H9 (cell line): ENCODE results near the gene PPARA. TPM values are rescaled to one million over a fixed set of nuclear protein-coding genes. Genes with fewer than 3 reads are reported as not detected.

ENCODE experiments used
- DNase-seq: peaks from one replicate; pipeline ENCODE4 v3.0.0-alpha.2; 2017
- H2AFZ ChIP-seq: one replicate; pipeline ENCODE4 v1.6.1; 2013; ENCODE audit warnings: mild to moderate bottlenecking, low read length, control low read depth, moderate library complexity
- H2AK5ac ChIP-seq: 2 replicates; pipeline ENCODE4 v1.6.1; 2013; ENCODE audit warnings: low read length, control low read depth, mixed read lengths; ENCODE audit not compliant: insufficient read length
- H2BK120ac ChIP-seq: one replicate; pipeline ENCODE4 v1.6.1; 2013; ENCODE audit warnings: low read depth, mild to moderate bottlenecking, low read length, control low read depth, inconsistent platforms; ENCODE audit not compliant: poor library complexity, severe bottlenecking
- H2BK12ac ChIP-seq: 2 replicates; pipeline ENCODE4 v1.6.1; 2013; ENCODE audit warnings: low read length, control low read depth, mixed read lengths, low read depth; ENCODE audit not compliant: insufficient read length
- H2BK15ac ChIP-seq: 2 replicates; pipeline ENCODE4 v1.6.1; 2013; ENCODE audit warnings: low read depth, low read length, control low read depth
- H2BK20ac ChIP-seq: one replicate; pipeline ENCODE4 v1.6.1; 2013; ENCODE audit warnings: low read depth, mild to moderate bottlenecking, low read length, control low read depth, inconsistent platforms; ENCODE audit not compliant: poor library complexity, severe bottlenecking
- H2BK5ac ChIP-seq: 2 replicates; pipeline ENCODE4 v1.6.1; 2013; ENCODE audit warnings: low read length, control low read depth, mixed read lengths; ENCODE audit not compliant: insufficient read length
- H3K14ac ChIP-seq: 2 replicates; pipeline ENCODE4 v1.6.1; 2013; ENCODE audit warnings: low read length, control low read depth; ENCODE audit not compliant: insufficient read depth
- H3K18ac ChIP-seq: 2 replicates; pipeline ENCODE4 v1.6.1; 2013; ENCODE audit warnings: low read depth, mild to moderate bottlenecking, mixed read lengths, low read length, control low read depth; ENCODE audit not compliant: insufficient read length
- H3K23ac ChIP-seq: 2 replicates; pipeline ENCODE4 v1.6.1; 2013; ENCODE audit warnings: low read length, control low read depth, mixed read lengths, low read depth; ENCODE audit not compliant: insufficient read length
- H3K23me2 ChIP-seq: 2 replicates; pipeline ENCODE4 v1.6.1; 2013; ENCODE audit warnings: low read depth, mild to moderate bottlenecking, mixed read lengths, low read length, control low read depth; ENCODE audit not compliant: insufficient read length, poor library complexity, severe bottlenecking
- H3K27ac ChIP-seq: 2 replicates; pipeline ENCODE4 v1.5.1; 2013; ENCODE audit warnings: low read length, control low read depth, mixed read lengths, low read depth; ENCODE audit not compliant: insufficient read length
- H3K27me3 ChIP-seq: 2 replicates; pipeline ENCODE4 v1.6.1; 2013; ENCODE audit warnings: low read length, control low read depth, inconsistent platforms; ENCODE audit not compliant: insufficient read depth
- H3K4ac ChIP-seq: 2 replicates; pipeline ENCODE4 v1.6.1; 2013; ENCODE audit warnings: low read depth, mild to moderate bottlenecking, control low read depth, inconsistent platforms, low read length, moderate library complexity
- H3K4me1 ChIP-seq: 2 replicates; pipeline ENCODE4 v1.6.1; 2013; ENCODE audit warnings: low read length, control low read depth, inconsistent platforms; ENCODE audit not compliant: insufficient read depth
- H3K4me2 ChIP-seq: 2 replicates; pipeline ENCODE4 v1.6.1; 2013; ENCODE audit warnings: low read length, control low read depth, mixed read lengths; ENCODE audit not compliant: insufficient read length, insufficient read depth
- H3K56ac ChIP-seq: 2 replicates; pipeline ENCODE4 v1.6.1; 2013; ENCODE audit warnings: low read depth, mild to moderate bottlenecking, mixed read lengths, low read length, control low read depth; ENCODE audit not compliant: insufficient read length
- H3K79me1 ChIP-seq: 2 replicates; pipeline ENCODE4 v1.6.1; 2013; ENCODE audit warnings: low read depth, mild to moderate bottlenecking, moderate library complexity, low read length, control low read depth, inconsistent platforms; ENCODE audit not compliant: insufficient read depth, poor library complexity, severe bottlenecking
- H3K79me2 ChIP-seq: 2 replicates; pipeline ENCODE4 v1.6.1; 2013; ENCODE audit warnings: low read length, control low read depth, inconsistent platforms; ENCODE audit not compliant: insufficient read depth
- H3K9ac ChIP-seq: 2 replicates; pipeline ENCODE4 v1.6.1; 2013; ENCODE audit warnings: low read length, control low read depth, mixed read lengths; ENCODE audit not compliant: insufficient read length; ENCODE audit errors: extremely low read depth
- H3K9me3 ChIP-seq: one replicate; pipeline ENCODE4 v1.6.1; 2013; ENCODE audit warnings: low read depth, low read length, inconsistent platforms; ENCODE audit not compliant: control insufficient read depth
- H3T11ph ChIP-seq: one replicate; pipeline ENCODE4 v1.6.1; 2013; ENCODE audit warnings: mild to moderate bottlenecking, low read length, control low read depth, inconsistent platforms
- H4K20me1 ChIP-seq: one replicate; pipeline ENCODE4 v1.6.1; 2013; ENCODE audit not compliant: control insufficient read depth, insufficient read length, insufficient read depth
- H4K5ac ChIP-seq: 2 replicates; pipeline ENCODE4 v1.6.1; 2013; ENCODE audit warnings: low read depth, mild to moderate bottlenecking, mixed read lengths, low read length, control low read depth; ENCODE audit not compliant: insufficient read length
- H4K8ac ChIP-seq: replicated peaks from 2 replicates; pipeline ENCODE4 v1.6.1; 2013; ENCODE audit warnings: low read length, control low read depth, mixed read lengths, low read depth; ENCODE audit not compliant: insufficient read length
- H4K91ac ChIP-seq: 2 replicates; pipeline ENCODE4 v1.6.1; 2013; ENCODE audit warnings: low read depth, mild to moderate bottlenecking, moderate library complexity, mixed read lengths, low read length, control low read depth; ENCODE audit not compliant: insufficient read length
- H3K27ac Mint-ChIP-seq, 3 experiments: 2 replicates in 2 of 3; 3 replicates in 1 of 3; pipeline ENCODE4 v1.8.0; 2020 to 2021; ENCODE audit warnings: mixed read lengths in 3 of 3, mild to moderate bottlenecking in 1 of 3, moderate library complexity in 1 of 3
- H3K27me3 Mint-ChIP-seq: 2 replicates; pipeline ENCODE4 v1.8.0; 2021; ENCODE audit warnings: low read depth, mild to moderate bottlenecking, moderate library complexity, mixed read lengths
- H3K36me3 Mint-ChIP-seq, 3 experiments: 2 replicates in 2 of 3; 3 replicates in 1 of 3; pipeline ENCODE4 v1.8.0; 2020 to 2021; ENCODE audit warnings: low read depth in 3 of 3, mixed read lengths in 3 of 3; ENCODE audit not compliant: insufficient read depth in 1 of 3
- H3K4me1 Mint-ChIP-seq, 2 experiments: 2 replicates each; pipeline ENCODE4 v1.8.0; 2020; ENCODE audit warnings: mixed read lengths in 2 of 2
- H3K4me3 Mint-ChIP-seq, 2 experiments: 2 replicates in 1 of 2; 3 replicates in 1 of 2; pipeline ENCODE4 v1.8.0; 2020 to 2021; ENCODE audit warnings: mild to moderate bottlenecking in 2 of 2, mixed read lengths in 2 of 2, moderate library complexity in 1 of 2
- H3K9me3 Mint-ChIP-seq, 2 experiments: 2 replicates in 1 of 2; 3 replicates in 1 of 2; pipeline ENCODE4 v1.8.0; 2020; ENCODE audit warnings: mild to moderate bottlenecking in 2 of 2, mixed read lengths in 2 of 2, moderate library complexity in 1 of 2
- CTCF ChIP-seq: fragments of 200-600 bp; sonication (generic); conservative IDR thresholded peaks from 3 replicates; pipeline ENCODE4 v1.8.0; 2021; ENCODE audit warnings: antibody characterized with exemption, mild to moderate bottlenecking
- WGBS: extraction: QIAGEN DNeasy Blood & Tissue Kit; methylation state at CpG from one replicate; pipeline ENCODE4 v1.1.7; 2013; ENCODE audit warnings: missing lambda C conversion rate, low lambda C conversion rate, mixed read lengths; ENCODE audit not compliant: insufficient read length; ENCODE audit errors: extremely low coverage; 5-methylcytosine and 5-hydroxymethylcytosine counted together
- total RNA-seq: library from RNA; stranded (reverse); gene quantifications from 2 replicates; pipeline ENCODE4 v1.2.1, GENCODE V29; 2021

PPARA gene
- total RNA-seq, 1 experiment from 2014 or later = 7.3 TPM

GRCh38 chr22:46260038-46260437 lies 109.7 kb downstream of the PPARA start:
- no peak overlapping the region for H3K4ac ChIP-seq
- H2BK12ac ChIP-seq = no peak overlapping the region
- no peak overlapping the region for H3K4me2 ChIP-seq
- H4K8ac ChIP-seq = no peak overlapping the region
- H2BK20ac ChIP-seq = no peak overlapping the region
- H2BK5ac ChIP-seq = no peak overlapping the region
- no CpG with 5 or more reads among the region's 6 CpGs for WGBS
- Mint-ChIP-seq H3K27me3 (peaks cover 84% of the 10 kb centered on the region), H3K9me3 (peaks cover 25 to 74% of the 10 kb centered on the region in 2 experiments), H3K4me3 (no peak overlapping the region), H3K36me3 (peaks cover 5 to 34% (median 11%) of the 10 kb centered on the region in 3 experiments), H3K27ac (no peak overlapping the region), H3K4me1 (no peaks in the 10 kb centered on the region)
- H2BK15ac ChIP-seq = no peak overlapping the region
- no peaks in the 10 kb centered on the region for H3K79me1 ChIP-seq
- H3K27ac ChIP-seq = no peak overlapping the region
- H3K56ac ChIP-seq = no peak overlapping the region
- no peak overlapping the region for H4K5ac ChIP-seq
- H3K9me3 ChIP-seq = no peaks in the 10 kb centered on the region
- H3K4me1 ChIP-seq = no peaks in the 10 kb centered on the region
- no peak overlapping the region for H4K91ac ChIP-seq
- no peak overlapping the region for H3K14ac ChIP-seq
- no peaks in the 10 kb centered on the region for H4K20me1 ChIP-seq
- H3K23me2 ChIP-seq = no peaks in the 10 kb centered on the region
- H2BK120ac ChIP-seq = no peak overlapping the region
- no peak overlapping the region for H3T11ph ChIP-seq
- no peak for TF ChIP-seq CTCF
- no peak for DNase-seq
- no peak overlapping the region for H2AK5ac ChIP-seq
- H3K79me2 ChIP-seq = no peaks in the 10 kb centered on the region
- H3K23ac ChIP-seq = no peak overlapping the region
- H3K27me3 ChIP-seq = peaks cover 18% of the 10 kb centered on the region; the same call in 1 of the 2 replicates
- H2AFZ ChIP-seq = no peak overlapping the region
- no peak overlapping the region for H3K9ac ChIP-seq
- H3K18ac ChIP-seq = no peak overlapping the region
